ENCODE results near the gene IGF2R.
A peak's percentile ranks its signal among the peaks of the same experiment; 100 is the strongest.

IGF2R gene

DNA sequence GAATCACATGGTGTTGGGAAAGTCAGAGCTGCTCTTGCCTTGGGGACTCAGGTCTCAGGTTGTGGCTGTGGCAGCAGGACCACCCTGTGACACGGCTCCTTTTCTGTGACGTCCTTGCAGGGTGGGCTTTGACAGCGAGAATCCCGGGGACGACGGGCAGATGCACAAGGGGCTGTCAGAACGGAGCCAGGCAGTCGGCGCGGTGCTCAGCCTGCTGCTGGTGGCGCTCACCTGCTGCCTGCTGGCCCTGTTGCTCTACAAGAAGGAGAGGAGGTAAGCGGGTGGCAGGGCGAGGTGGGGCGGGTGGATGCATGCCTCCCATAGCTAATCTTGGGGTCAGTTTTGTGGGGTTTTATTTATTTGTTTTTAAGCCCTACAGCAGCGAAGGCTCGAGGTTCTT is 133.5 kb downstream of the IGF2R start:
- no peak for DNase-seq (ENCODE audit: low spot score)
- TF ChIP-seq, protein P1, sequence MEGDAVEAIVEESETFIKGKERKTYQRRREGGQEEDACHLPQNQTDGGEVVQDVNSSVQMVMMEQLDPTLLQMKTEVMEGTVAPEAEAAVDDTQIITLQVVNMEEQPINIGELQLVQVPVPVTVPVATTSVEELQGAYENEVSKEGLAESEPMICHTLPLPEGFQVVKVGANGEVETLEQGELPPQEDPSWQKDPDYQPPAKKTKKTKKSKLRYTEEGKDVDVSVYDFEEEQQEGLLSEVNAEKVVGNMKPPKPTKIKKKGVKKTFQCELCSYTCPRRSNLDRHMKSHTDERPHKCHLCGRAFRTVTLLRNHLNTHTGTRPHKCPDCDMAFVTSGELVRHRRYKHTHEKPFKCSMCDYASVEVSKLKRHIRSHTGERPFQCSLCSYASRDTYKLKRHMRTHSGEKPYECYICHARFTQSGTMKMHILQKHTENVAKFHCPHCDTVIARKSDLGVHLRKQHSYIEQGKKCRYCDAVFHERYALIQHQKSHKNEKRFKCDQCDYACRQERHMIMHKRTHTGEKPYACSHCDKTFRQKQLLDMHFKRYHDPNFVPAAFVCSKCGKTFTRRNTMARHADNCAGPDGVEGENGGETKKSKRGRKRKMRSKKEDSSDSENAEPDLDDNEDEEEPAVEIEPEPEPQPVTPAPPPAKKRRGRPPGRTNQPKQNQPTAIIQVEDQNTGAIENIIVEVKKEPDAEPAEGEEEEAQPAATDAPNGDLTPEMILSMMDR (IDR thresholded peaks at IDR 0.05; ENCODE audit: extremely low read depth, missing control alignments), result no peak

DNA sequence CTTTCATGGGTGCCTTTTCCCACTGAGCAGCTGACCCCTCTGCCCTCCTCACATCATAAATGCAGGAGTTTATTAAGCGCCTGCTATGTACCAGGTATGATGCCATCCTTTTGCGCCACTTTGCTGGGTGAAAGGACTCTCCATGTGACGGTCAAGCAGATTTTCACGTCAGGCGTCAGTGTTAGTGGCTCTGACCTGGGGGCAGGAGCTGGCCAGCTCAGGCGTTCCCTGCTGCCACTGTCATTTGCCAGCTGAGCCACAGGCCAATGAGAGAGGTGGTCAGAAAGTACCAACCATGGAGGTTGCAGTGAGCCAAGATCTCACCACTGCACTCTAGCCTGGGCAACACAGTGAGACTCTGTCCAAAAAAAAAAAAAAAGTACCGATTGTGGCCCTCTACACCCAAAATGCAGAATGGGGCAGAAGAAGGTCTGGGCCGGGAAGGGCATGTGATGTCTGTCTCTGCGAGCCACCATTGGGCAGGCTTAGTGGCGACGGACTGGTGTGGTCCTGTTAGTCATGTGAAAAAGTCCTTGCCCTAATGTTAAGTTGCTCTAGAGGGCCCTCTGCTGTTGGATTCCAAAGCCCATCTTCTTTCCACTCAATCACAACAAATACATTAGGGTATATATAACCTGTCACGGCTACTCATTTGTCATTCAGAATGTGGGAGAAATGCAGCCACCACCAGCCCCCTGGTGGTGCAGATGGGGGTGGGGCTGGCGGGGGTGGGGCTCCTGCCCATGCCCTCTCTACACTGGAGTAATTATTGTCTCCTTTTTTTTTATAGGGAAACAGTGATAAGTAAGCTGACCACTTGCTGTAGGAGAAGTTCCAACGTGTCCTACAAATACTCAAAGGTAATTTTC is 134.3 kb downstream of the IGF2R start:
- peak; percentile 53 for DNase-seq (ENCODE audit: low spot score)
- TF ChIP-seq, protein P1 (IDR thresholded peaks at IDR 0.05; ENCODE audit: extremely low read depth, missing control alignments), result peak; percentile 40

DNA sequence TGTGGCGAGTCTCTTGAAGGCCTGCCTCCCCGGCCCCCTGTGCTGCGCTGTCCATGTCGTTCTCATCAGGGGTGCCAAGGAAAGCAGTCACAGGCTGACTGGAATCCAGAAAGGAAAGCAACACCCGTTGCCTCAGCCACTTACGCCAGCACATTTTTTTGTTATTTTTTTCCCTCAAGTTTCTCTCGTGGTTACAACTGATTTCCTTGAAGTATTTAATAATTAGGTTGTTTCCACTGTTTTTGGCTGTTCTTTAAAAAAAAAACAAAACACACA is 134.9 kb downstream of the IGF2R start:
- no peak for DNase-seq (ENCODE audit: low spot score)
- TF ChIP-seq, protein P1 (IDR thresholded peaks at IDR 0.05; ENCODE audit: extremely low read depth, missing control alignments), result no peak

DNA sequence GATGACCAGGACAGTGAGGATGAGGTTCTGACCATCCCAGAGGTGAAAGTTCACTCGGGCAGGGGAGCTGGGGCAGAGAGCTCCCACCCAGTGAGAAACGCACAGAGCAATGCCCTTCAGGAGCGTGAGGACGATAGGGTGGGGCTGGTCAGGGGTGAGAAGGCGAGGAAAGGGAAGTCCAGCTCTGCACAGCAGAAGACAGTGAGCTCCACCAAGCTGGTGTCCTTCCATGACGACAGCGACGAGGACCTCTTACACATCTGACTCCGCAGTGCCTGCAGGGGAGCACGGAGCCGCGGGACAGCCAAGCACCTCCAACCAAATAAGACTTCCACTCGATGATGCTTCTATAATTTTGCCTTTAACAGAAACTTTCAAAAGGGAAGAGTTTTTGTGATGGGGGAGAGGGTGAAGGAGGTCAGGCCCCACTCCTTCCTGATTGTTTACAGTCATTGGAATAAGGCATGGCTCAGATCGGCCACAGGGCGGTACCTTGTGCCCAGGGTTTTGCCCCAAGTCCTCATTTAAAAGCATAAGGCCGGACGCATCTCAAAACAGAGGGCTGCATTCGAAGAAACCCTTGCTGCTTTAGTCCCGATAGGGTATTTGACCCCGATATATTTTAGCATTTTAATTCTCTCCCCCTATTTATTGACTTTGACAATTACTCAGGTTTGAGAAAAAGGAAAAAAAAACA is 136.1 kb downstream of the IGF2R start:
- TF ChIP-seq, protein P1 (IDR thresholded peaks at IDR 0.05; ENCODE audit: extremely low read depth, missing control alignments), result no peak
- no peak for DNase-seq (ENCODE audit: low spot score)

DNA sequence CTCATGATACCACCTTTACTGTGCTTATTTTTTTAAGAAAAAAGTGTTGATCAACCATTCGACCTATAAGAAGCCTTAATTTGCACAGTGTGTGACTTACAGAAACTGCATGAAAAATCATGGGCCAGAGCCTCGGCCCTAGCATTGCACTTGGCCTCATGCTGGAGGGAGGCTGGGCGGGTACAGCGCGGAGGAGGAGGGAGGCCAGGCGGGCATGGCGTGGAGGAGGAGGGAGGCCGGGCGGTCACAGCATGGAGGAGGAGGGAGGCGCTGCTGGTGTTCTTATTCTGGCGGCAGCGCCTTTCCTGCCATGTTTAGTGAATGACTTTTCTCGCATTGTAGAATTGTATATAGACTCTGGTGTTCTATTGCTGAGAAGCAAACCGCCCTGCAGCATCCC is 137.1 kb downstream of the IGF2R start:
- TF ChIP-seq, protein P1 (IDR thresholded peaks at IDR 0.05; ENCODE audit: extremely low read depth, missing control alignments), result no peak

DNA sequence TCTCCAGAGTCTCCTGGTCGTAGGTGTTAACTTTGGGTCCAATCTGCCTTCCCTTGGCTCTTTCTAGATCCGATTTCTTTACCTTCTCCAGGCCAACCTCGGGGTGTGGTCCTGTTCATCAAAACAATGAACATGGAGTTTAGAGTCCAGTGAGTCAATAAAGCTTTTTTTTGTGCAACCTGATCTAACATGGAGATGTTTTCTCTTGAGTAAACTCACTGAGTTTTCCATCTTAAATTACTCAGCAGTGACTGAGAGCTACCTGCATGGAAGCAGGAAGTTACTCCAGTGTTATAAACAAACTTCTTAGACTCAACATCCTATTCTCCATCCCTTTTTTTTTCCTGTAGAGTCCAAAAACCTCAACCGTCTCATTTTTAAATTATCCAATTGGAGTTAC is 137.8 kb downstream of the IGF2R start:
- TF ChIP-seq, protein P1 (IDR thresholded peaks at IDR 0.05; ENCODE audit: extremely low read depth, missing control alignments), result no peak
- DNase-seq (ENCODE audit: low spot score), result no peak

More for the DNA sequence above, 137.1 kb downstream of the IGF2R start:
- DNase-seq (ENCODE audit: low spot score), result no peak

DNA sequence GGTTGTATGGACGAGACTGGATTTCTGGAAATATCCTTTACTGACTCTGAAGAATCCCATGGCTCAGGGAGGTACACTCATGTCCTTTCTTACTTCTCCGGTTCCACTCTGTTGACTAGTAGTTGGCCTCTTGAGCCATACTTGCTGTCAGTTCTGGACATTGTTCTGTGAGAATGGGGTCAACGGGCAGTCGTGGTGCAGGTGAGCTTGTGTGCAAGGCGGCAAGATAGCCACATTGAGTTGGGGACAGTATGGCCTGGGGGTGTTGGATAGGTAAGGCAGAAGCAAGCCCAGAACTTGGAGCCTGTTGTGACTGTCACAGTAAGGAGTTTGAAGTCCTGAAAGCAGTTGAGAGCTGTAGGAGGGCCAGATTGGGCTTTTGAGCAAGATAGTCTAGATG is 139.2 kb downstream of the IGF2R start:
- DNase-seq (ENCODE audit: low spot score), result no peak
- TF ChIP-seq, protein P1 (IDR thresholded peaks at IDR 0.05; ENCODE audit: extremely low read depth, missing control alignments), result no peak
